Activated CD4-positive, alpha-beta T cell treated with anti-CD3 and anti-CD28 coated beads, Interleukin-2, amount 10 ng/mL, durations not matched to agents 7 days and 5 days (primary cell): ENCODE data around the gene TCTN3. TPM values are rescaled to one million over a fixed set of nuclear protein-coding genes. Genes with fewer than 3 reads are reported as not detected.
A peak's percentile ranks its signal among the peaks of the same experiment; 100 is the strongest.

ENCODE experiments used
- CTCF ChIA-PET: fragments of 350-600 bp; sonication (Branson Sonifier 250); formaldehyde crosslinking; loops from one replicate; lab custom pipeline; 2021; ENCODE audit warnings: antibody characterized with exemption; lab: Charles Lee
- POLR2A ChIA-PET: fragments of 350-600 bp; sonication (Branson Sonifier 250); formaldehyde crosslinking; loops from one replicate; lab custom pipeline; 2021; ENCODE audit warnings: antibody characterized with exemption; lab: Charles Lee
- DNase-seq: peaks from one replicate; pipeline ENCODE4 v3.0.0-alpha.2; 2020
- H3K27ac Mint-ChIP-seq: one replicate; pipeline ENCODE4 v1.8.0; 2021; ENCODE audit warnings: mild to moderate bottlenecking, moderate library complexity, mixed read lengths
- H3K27me3 Mint-ChIP-seq: one replicate; pipeline ENCODE4 v1.8.0; 2021; ENCODE audit warnings: mixed read lengths
- H3K36me3 Mint-ChIP-seq: one replicate; pipeline ENCODE4 v1.8.0; 2021; ENCODE audit warnings: low read depth, mixed read lengths
- H3K4me1 Mint-ChIP-seq: one replicate; pipeline ENCODE4 v1.8.0; 2021; ENCODE audit warnings: mixed read lengths
- H3K4me3 Mint-ChIP-seq: one replicate; pipeline ENCODE4 v1.8.0; 2021; ENCODE audit warnings: mild to moderate bottlenecking, moderate library complexity, mixed read lengths
- H3K9me3 Mint-ChIP-seq: one replicate; pipeline ENCODE4 v1.8.0; 2021; ENCODE audit warnings: mixed read lengths
- total RNA-seq, 2 experiments: library from RNA; stranded (reverse); gene quantifications; one replicate each; pipeline ENCODE4 v1.2.3, GENCODE V29; 2021

The TCTN3 gene
- total RNA-seq, 2 experiments from 2014 or later, result 14.3 to 15.6 TPM

DNA sequence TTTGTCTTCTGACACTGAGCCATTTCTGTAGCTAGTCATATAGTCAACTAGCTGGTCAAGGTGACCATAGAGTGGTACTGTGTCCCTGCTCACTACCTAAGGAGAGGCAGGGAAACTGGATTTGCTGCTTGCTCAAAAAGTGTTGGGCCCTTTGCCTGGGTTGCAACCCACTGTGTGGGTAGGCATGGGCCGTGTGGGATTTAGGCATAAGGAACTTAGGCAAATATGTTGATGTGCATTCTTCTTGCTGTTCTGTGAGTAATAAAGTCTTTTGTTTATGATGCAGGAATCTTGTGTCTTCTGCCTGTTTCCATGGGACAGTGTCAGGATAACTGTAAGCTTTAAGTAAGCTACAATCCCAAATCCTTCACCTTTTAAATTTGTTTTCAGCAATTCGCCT, 23.1 kb upstream of the TCTN3 start:
- Mint-ChIP-seq H3K27ac (no peak overlapping the region), H3K27me3 (no peaks in the 10 kb centered on the region), H3K36me3 (no peaks in the 10 kb centered on the region), H3K4me1 (no peaks in the 10 kb centered on the region), H3K9me3 (no peaks in the 10 kb centered on the region), H3K4me3 (no peak overlapping the region)
- CTCF ChIA-PET, result interaction anchor here (0.7 to 1.4 kb wide), 2 partner anchors 22 to 127 kb away, joined by 3 to 5 read pairs; no protein-coding TSS in a partner anchor
- POLR2A ChIA-PET, result no interaction called here
- no peak for DNase-seq

DNA sequence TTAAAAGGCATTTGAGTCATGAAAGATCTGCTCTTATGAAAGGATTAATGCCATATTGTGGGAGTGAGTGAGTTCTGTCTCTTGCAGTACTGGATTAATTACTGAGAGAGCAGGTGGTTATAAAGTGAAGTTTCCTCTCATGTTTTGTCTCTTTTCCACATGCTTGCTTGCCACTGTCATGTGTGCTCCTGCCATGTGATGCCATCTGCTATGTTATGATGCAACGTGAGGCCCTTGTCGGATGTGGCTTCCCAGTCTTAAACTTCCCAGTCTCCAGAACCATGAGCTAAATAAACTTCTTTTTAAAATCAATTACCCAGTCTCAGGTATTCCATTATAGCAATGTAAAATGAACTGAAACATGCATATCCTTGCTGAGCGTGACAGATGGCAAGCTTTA, 22.7 kb upstream of the TCTN3 start:
- ChIA-PET POLR2A (no interaction called here), CTCF (interaction anchor here (0.7 kb wide), 1 partner anchor 22 kb away, joined by 5 read pairs; no protein-coding TSS in a partner anchor)
- H3K36me3 Mint-ChIP-seq, result no peaks in the 10 kb centered on the region
- DNase-seq, result no peak
- H3K4me3 Mint-ChIP-seq, result no peak overlapping the region
- H3K27ac Mint-ChIP-seq, result no peak overlapping the region
- no peaks in the 10 kb centered on the region for H3K9me3 Mint-ChIP-seq
- no peaks in the 10 kb centered on the region for H3K4me1 Mint-ChIP-seq
- H3K27me3 Mint-ChIP-seq, result no peaks in the 10 kb centered on the region

DNA sequence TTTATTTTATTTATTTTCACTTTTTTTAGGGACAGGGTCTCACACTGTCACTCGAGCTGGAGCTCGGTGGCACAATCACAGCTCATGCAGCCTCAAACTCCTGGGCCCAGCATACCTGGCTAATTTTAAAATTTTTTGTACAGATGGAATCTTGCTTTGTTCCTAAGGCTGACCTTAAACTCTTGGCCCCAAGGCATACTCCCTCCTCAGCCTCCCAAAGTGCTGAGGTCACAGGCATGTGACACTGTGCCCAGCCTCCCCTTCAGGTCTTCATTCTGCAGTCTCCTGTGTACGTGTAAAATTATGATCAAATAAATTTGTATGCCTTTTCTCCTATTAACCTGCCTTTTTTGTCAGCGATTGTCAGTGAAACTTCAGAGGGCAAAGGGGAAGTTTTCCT, 17.8 kb upstream of the TCTN3 start:
- no peak overlapping the region for H3K27ac Mint-ChIP-seq
- no peak for DNase-seq
- H3K36me3 Mint-ChIP-seq, result no peaks in the 10 kb centered on the region
- no peaks in the 10 kb centered on the region for H3K27me3 Mint-ChIP-seq
- no peaks in the 10 kb centered on the region for H3K4me1 Mint-ChIP-seq
- H3K9me3 Mint-ChIP-seq, result no peaks in the 10 kb centered on the region
- ChIA-PET POLR2A (no interaction called here), CTCF (no interaction called here)
- H3K4me3 Mint-ChIP-seq, result no peak overlapping the region

DNA sequence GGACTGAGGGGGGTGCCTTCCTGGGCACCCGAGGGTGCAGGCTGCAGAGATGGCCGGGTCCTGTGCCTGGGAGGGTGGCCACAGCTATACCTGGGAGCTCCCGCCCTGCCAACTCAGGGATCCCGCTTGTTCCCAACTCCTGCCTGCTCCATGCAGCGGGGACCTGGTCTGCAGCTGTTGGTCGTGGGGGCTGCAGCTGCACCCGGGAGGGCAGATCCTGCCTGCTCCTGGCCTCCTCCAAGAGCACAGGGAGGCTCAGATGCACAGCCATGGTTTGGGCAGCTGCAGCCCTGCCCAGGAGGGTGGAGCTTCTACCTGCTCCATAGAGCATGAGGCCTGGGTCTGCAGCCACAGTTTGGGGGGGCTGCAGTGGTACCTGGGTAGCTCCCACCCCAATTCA, 13.3 kb upstream of the TCTN3 start:
- no peaks in the 10 kb centered on the region for H3K4me1 Mint-ChIP-seq
- no peaks in the 10 kb centered on the region for H3K36me3 Mint-ChIP-seq
- no peak for DNase-seq
- CTCF ChIA-PET, result interaction anchor here (1.4 to 2.6 kb wide), 2 partner anchors 12 to 13 kb away, joined by 3 to 18 read pairs; partner anchors contain the start of gene TCTN3
- POLR2A ChIA-PET, result no interaction called here
- no peak overlapping the region for H3K27ac Mint-ChIP-seq
- H3K4me3 Mint-ChIP-seq, result no peak overlapping the region
- no peaks in the 10 kb centered on the region for H3K9me3 Mint-ChIP-seq
- H3K27me3 Mint-ChIP-seq, result no peaks in the 10 kb centered on the region

DNA sequence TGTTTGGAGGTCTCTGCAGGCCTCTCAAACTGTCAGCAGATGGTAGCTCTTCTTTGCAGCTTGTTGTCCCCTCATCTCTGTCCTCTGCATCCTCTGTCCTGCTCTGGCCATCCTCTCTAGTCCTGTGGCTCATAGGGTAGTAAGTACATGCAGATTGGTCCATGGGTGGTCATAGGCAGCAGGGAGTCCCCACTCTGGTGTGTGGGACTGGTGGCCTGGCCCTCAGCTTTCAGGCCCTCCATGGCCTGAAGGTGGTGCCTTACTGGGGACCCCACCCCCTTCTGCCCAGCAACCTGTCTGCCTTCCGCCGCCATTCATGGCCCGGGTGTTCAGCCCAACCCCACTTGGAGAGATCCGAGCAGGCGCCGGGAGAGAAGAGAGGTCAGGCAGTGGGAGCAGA, 12.8 kb upstream of the TCTN3 start:
- Mint-ChIP-seq H3K36me3 (no peaks in the 10 kb centered on the region), H3K4me3 (no peak overlapping the region), H3K4me1 (no peaks in the 10 kb centered on the region), H3K27me3 (no peaks in the 10 kb centered on the region), H3K9me3 (no peaks in the 10 kb centered on the region), H3K27ac (no peak overlapping the region)
- DNase-seq, result no peak
- ChIA-PET POLR2A (no interaction called here), CTCF (interaction anchor here (1.4 to 2.6 kb wide), 2 partner anchors 12 to 13 kb away, joined by 3 to 18 read pairs; partner anchors contain the start of gene TCTN3)

DNA sequence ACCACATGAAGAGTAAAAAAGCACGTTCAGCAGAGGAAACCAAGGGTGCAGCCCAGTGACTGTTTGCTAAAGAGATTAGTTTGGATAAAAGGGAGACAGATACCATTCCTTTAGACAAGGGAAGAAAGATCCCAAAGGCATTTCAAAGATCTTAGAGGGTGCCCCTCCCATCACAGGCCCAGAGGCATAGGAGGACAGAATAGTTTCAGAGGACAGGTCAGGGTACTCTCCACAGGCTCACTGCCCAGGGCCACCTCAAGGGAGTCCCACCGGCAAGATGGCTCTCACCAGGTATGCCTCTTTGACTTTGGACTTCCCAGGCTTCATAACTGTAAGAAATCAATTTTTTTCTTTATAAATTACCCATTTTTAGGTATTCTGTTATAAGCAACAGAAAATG, 4.7 kb upstream of the TCTN3 start:
- Mint-ChIP-seq H3K4me1 (peaks cover 7% of the 10 kb centered on the region), H3K9me3 (no peaks in the 10 kb centered on the region), H3K4me3 (no peak overlapping the region), H3K36me3 (no peaks in the 10 kb centered on the region), H3K27me3 (peaks cover 6% of the 10 kb centered on the region), H3K27ac (no peak overlapping the region)
- DNase-seq, result no peak
- ChIA-PET CTCF (interaction anchor here (1.0 kb wide), 1 partner anchor 143 kb away, joined by 3 read pairs; no protein-coding TSS in a partner anchor), POLR2A (no interaction called here)

DNA sequence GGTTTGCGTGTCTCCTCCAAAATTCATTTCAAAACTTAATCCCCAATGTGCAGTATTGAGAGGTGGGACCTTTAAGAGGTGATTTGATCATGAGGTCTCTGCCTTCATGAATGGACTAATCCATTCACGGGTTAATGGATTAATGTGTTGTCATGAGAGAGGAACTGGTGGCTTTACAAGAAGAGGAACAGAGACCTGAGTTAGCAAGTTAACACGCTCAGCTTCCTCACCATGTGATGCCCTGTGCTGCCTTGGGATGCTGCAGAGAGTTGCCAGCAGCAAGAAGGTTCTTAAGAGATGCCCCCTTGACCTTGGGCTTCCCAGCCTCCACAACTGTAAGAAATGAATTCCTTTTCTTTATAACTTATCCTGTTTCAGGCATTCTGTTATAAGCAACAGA, 3.7 kb upstream of the TCTN3 start:
- no peaks in the 10 kb centered on the region for H3K9me3 Mint-ChIP-seq
- DNase-seq, result no peak
- CTCF ChIA-PET, result interaction anchor here (1.0 kb wide), 1 partner anchor 144 kb away, joined by 3 read pairs; no protein-coding TSS in a partner anchor
- peaks cover 3% of the 10 kb centered on the region for H3K36me3 Mint-ChIP-seq
- peaks cover 6% of the 10 kb centered on the region for H3K27me3 Mint-ChIP-seq
- H3K4me3 Mint-ChIP-seq, result no peak overlapping the region
- POLR2A ChIA-PET, result no interaction called here
- no peak overlapping the region for H3K27ac Mint-ChIP-seq
- H3K4me1 Mint-ChIP-seq, result peaks cover 15% of the 10 kb centered on the region

DNA sequence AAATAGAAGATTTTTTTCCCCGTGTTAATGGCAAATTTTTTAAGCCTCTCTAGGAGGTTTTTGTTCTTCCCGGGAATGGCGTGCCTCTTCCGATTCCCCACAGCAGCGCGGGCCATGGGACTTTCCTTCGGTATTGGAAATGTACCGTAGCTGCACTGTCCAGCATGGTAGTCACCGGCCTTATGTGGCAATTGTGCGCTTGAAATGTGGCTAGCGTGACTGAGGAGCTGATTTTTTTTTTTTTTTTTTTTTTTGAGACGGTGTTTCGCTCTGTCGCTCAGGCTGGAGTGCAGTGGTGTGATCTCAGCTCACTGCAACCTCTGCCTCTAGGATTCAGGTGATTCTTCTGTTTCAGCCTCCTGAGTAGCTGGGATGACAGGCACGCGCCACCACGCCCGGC, 938 bp upstream of the TCTN3 start:
- DNase-seq, result no peak
- Mint-ChIP-seq H3K36me3 (peaks cover 14% of the 10 kb centered on the region), H3K27me3 (peaks cover 2% of the 10 kb centered on the region), H3K4me1 (peaks cover 35% of the 10 kb centered on the region), H3K27ac (no peak overlapping the region), H3K4me3 (no peak overlapping the region), H3K9me3 (no peaks in the 10 kb centered on the region)
- CTCF ChIA-PET, result interaction anchor here (0.6 to 3.4 kb wide), 17 partner anchors 11 to 308 kb away, joined by 3 to 149 read pairs (median 6); partner anchors contain the start of gene ENTPD1
- POLR2A ChIA-PET, result no interaction called here

DNA sequence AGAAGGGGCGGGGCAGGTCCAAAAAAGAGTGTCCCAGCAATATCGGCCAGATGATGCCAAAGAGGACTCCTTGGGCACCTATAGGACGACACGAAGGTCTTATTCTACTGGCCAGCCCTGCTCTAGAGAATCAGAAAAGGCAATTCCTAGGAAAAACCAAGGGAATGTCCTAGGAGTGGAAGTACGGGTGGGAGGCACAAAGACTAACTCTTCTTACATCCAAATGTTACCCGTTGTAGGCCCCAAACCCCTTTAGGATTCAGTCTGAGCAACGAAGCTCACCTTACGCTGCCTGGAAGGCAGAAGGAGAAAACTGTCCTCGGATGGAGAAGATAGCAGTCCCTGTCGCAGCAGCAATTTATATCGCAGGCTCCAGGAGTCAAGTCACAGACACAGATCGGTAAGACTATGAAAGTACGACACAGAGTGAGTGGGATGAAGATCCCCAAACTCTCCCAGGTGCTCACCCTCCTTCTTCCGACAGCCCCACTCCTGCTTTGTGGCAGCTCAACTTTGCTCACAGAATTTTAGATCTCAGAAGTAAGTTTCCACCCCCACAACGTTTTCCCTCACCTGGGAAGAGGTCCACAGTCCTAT, 558 bp downstream of the TCTN3 start:
- Mint-ChIP-seq H3K27me3 (no peaks in the 10 kb centered on the region), H3K4me1 (peaks cover 38% of the 10 kb centered on the region), H3K27ac (peak overlapping the region; percentile 92), H3K36me3 (peaks cover 17% of the 10 kb centered on the region), H3K4me3 (peak overlapping the region; percentile 94), H3K9me3 (no peaks in the 10 kb centered on the region)
- peak; percentile 9 for DNase-seq
- POLR2A ChIA-PET, result no interaction called here
- CTCF ChIA-PET, result interaction anchor here (0.5 to 3.4 kb wide), 59 partner anchors 9 to 641 kb away, joined by 3 to 149 read pairs (median 4); partner anchors contain the start of genes ALDH18A1 and ENTPD1

DNA sequence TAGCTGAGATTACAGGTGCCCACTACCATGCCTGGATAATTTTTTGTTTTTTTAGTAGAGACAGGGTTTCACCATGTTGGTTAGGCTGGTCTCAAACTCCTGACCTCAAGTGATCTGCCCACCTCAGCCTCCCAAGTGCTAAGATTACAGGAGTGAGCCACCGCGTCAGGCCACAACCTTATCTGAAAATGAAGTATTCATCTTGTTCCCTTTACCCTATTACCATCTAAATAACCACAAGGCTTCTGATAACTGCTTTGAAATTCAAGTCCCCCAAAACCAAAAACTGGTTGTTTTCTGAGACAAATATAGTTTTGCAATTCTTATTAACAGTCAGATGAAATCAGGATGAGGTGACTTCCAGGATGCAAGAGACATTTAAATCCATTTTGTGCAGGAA, 2.4 kb downstream of the TCTN3 start:
- ChIA-PET POLR2A (no interaction called here), CTCF (no interaction called here)
- no peak for DNase-seq
- Mint-ChIP-seq H3K4me1 (peaks cover 38% of the 10 kb centered on the region), H3K27ac (no peak overlapping the region), H3K9me3 (no peaks in the 10 kb centered on the region), H3K27me3 (no peaks in the 10 kb centered on the region), H3K4me3 (no peak overlapping the region), H3K36me3 (peaks cover 18% of the 10 kb centered on the region)

DNA sequence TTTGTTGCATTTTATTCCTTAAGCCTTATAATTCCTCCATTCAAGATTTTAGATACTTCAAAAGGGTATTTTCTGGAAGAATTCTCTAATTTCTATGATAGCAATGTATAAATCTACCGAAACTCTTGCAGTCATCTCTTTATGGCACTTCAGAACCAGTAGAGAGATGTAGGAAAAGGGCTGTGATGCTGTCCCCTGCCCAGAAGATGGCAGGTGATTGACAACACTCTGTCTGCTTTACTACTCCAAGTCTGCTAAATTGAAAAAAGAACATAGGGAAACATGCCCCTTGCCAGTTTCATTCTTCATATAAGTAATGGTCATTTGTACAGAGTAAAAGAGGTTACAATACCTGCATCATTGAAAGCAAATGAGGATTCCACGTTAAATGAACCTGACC, 5.1 kb downstream of the TCTN3 start:
- ChIA-PET POLR2A (no interaction called here), CTCF (no interaction called here)
- H3K4me1 Mint-ChIP-seq, result peaks cover 31% of the 10 kb centered on the region
- no peaks in the 10 kb centered on the region for H3K27me3 Mint-ChIP-seq
- H3K36me3 Mint-ChIP-seq, result peaks cover 34% of the 10 kb centered on the region
- no peak for DNase-seq
- H3K4me3 Mint-ChIP-seq, result no peak overlapping the region
- H3K9me3 Mint-ChIP-seq, result no peaks in the 10 kb centered on the region
- no peak overlapping the region for H3K27ac Mint-ChIP-seq

DNA sequence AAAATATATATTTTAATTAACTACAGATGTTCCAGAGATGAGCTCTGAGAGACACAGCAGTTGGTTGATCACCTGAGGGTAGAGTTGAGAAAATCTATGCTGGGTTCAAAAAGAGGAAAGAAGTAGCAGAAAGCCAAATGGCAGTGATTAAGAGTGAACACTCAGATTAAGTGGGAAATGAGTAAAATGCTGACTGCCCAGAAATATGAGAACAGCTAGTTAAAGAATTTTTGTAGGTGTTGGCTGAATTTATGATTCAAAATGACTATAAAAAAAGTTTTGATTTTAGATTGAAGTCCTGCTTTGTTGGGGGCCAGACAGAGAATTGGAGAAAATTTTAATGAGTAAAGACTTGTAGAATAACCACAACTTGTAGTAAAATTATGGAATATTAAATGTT, 9.8 kb downstream of the TCTN3 start:
- H3K9me3 Mint-ChIP-seq, result no peaks in the 10 kb centered on the region
- H3K36me3 Mint-ChIP-seq, result peaks cover 27% of the 10 kb centered on the region
- no peaks in the 10 kb centered on the region for H3K27me3 Mint-ChIP-seq
- CTCF ChIA-PET, result interaction anchor here (2.3 kb wide), 1 partner anchor 10 kb away, joined by 17 read pairs; the partner anchor contains the start of gene TCTN3
- POLR2A ChIA-PET, result no interaction called here
- no peak overlapping the region for H3K27ac Mint-ChIP-seq
- DNase-seq, result no peak
- no peak overlapping the region for H3K4me3 Mint-ChIP-seq
- peaks cover 3% of the 10 kb centered on the region for H3K4me1 Mint-ChIP-seq

DNA sequence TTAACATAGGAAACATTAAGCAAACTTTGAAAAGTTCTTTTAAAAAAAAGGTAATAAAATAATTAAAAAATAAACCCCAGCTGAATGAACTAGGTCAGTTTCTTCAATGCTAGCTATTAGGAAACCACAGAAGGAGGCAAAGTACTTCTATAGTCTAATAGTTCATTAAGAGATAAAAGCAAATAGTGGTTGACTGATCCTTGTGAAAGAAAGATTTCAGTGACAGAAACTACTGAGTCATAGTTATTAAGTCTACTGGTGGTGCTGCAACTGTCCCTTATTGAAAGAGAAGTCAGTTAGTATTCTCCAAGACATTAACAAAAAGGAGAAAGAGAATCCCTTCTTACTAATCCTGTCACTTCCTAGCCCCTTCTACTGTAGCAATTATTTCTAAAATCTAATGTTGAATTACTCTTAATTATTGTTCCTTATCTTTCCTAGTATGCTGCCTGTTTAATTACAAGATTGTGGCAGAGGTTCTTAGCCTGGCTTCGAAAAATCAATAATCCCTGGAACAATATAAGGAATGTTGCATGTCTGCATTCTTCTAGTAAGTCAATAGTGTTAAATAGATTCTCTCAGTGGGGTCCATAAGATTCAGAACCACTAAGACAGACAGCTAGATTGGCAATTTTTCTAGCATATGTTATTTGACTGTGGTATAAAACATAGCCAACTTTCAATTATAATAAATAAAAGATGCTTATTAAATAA, 18.2 kb downstream of the TCTN3 start:
- Mint-ChIP-seq H3K4me1 (no peaks in the 10 kb centered on the region), H3K27ac (no peak overlapping the region), H3K36me3 (peaks cover 10% of the 10 kb centered on the region), H3K27me3 (no peaks in the 10 kb centered on the region), H3K4me3 (no peak overlapping the region), H3K9me3 (no peaks in the 10 kb centered on the region)
- DNase-seq, result no peak
- CTCF ChIA-PET, result interaction anchor here (0.6 to 0.9 kb wide), 2 partner anchors 18 to 431 kb away, joined by 3 to 4 read pairs; partner anchors contain the start of gene TCTN3
- POLR2A ChIA-PET, result no interaction called here
